GM13977 (cell line): ENCODE measurements around the gene CDC25B.
A peak's percentile ranks its signal among the peaks of the same experiment; 100 is the strongest.

Experiments used
- DNase-seq: peaks from one replicate; pipeline ENCODE4 v3.0.0; 2012; ENCODE audit warnings: low spot score
- CTCF ChIP-seq: IDR thresholded peaks from 2 replicates; pipeline ENCODE4 v1.5.1; 2012; ENCODE audit warnings: mild to moderate bottlenecking, control low read depth; ENCODE audit not compliant: insufficient read depth; ENCODE audit errors: extremely low read depth, missing control alignments
- in situ Hi-C: fragments of 300-500 bp; cut with MboI; formaldehyde crosslinking; loops from one replicate; pipeline ENCODE4 v1.12.0; 2022; ENCODE audit warnings: low sequenced_read_pairs, low pct_unique_long_range_greater_than_20kb, mixed read lengths, inconsistent platforms; ENCODE audit not compliant: unreplicated experiment

CDC25B gene

GRCh38 chr20:3819411-3820047, 23.4 kb downstream of the CDC25B start:
- no peak for DNase-seq
- in situ Hi-C loops = no loop called here
- no peak for TF ChIP-seq CTCF

GRCh38 chr20:3820048-3820900, 24.2 kb downstream of the CDC25B start, which contains the start of gene AP5S1:
AP5S1 (plus strand) TSS chr20:3820547; CDS start chr20:3822118, 1,571 bp downstream.
- in situ Hi-C loops = no loop called here

GRCh38 chr20:3820901-3821727, 25.0 kb downstream of the CDC25B start:
- in situ Hi-C loops = no loop called here
- no peak for TF ChIP-seq CTCF
- DNase-seq = no peak

More at GRCh38 chr20:3820048-3820900, 24.2 kb downstream of the CDC25B start, which contains the start of gene AP5S1:
- peak; percentile 93 for DNase-seq
- TF ChIP-seq CTCF = peak; percentile 96

GRCh38 chr20:3821996-3822395, 25.9 kb downstream of the CDC25B start:
- in situ Hi-C loops = no loop called here
- DNase-seq = no peak
- TF ChIP-seq CTCF = no peak

GRCh38 chr20:3823881-3824280, 27.8 kb downstream of the CDC25B start:
- TF ChIP-seq CTCF = no peak
- in situ Hi-C loops = no loop called here
- DNase-seq = no peak

- in situ Hi-C loops = no loop called here
- no peak for DNase-seq
- TF ChIP-seq CTCF = peak; percentile 7
Measured at GRCh38 chr20:3825526-3825925, 29.4 kb downstream of the CDC25B start.
